IPS-15b (cell line): ENCODE data around the gene NPAS3.

Experiments
- H3K27me3 ChIP-seq: one replicate; pipeline ENCODE4 v1.6.1; 2013; ENCODE audit warnings: low read length; ENCODE audit not compliant: control insufficient read depth, insufficient read depth
- H3K36me3 ChIP-seq: one replicate; pipeline ENCODE4 v1.6.1; 2013; ENCODE audit warnings: low read length; ENCODE audit not compliant: control insufficient read depth, insufficient read depth
- H3K4me1 ChIP-seq: one replicate; pipeline ENCODE4 v1.6.1; 2013; ENCODE audit warnings: mild to moderate bottlenecking, low read length; ENCODE audit not compliant: control insufficient read depth, insufficient read depth
- H3K4me3 ChIP-seq: one replicate; pipeline ENCODE4 v1.5.1; 2013; ENCODE audit warnings: low read depth, low read length
- H3K9ac ChIP-seq: one replicate; pipeline ENCODE4 v1.6.1; 2013; ENCODE audit warnings: low read depth, mild to moderate bottlenecking, low read length
- H3K9me3 ChIP-seq: one replicate; pipeline ENCODE4 v1.6.1; 2013; ENCODE audit warnings: mild to moderate bottlenecking, low read length; ENCODE audit not compliant: control insufficient read depth, insufficient read depth

The NPAS3 gene

GRCh38 chr14:33463731-33464130 is 525.1 kb downstream of the NPAS3 start:
- Histone ChIP-seq H3K27me3 (no peaks in the 10 kb centered on the region), H3K36me3 (no peaks in the 10 kb centered on the region), H3K9me3 (no peaks in the 10 kb centered on the region), H3K4me3 (no peak overlapping the region), H3K9ac (no peak overlapping the region), H3K4me1 (no peaks in the 10 kb centered on the region)

- H3K4me3 ChIP-seq, result no peak overlapping the region
- H3K9me3 ChIP-seq, result no peaks in the 10 kb centered on the region
- H3K36me3 ChIP-seq, result no peaks in the 10 kb centered on the region
- H3K4me1 ChIP-seq, result no peaks in the 10 kb centered on the region
- no peak overlapping the region for H3K9ac ChIP-seq
- no peaks in the 10 kb centered on the region for H3K27me3 ChIP-seq
These were observed 525.7 kb downstream of the NPAS3 start for GRCh38 chr14:33464254-33464962.

GRCh38 chr14:33465846-33466700 is 527.4 kb downstream of the NPAS3 start:
- Histone ChIP-seq H3K4me1 (no peaks in the 10 kb centered on the region), H3K9me3 (no peaks in the 10 kb centered on the region), H3K36me3 (no peaks in the 10 kb centered on the region), H3K4me3 (no peak overlapping the region), H3K9ac (no peak overlapping the region), H3K27me3 (no peaks in the 10 kb centered on the region)

- H3K27me3 ChIP-seq, result no peaks in the 10 kb centered on the region
- H3K4me1 ChIP-seq, result no peaks in the 10 kb centered on the region
- no peaks in the 10 kb centered on the region for H3K9me3 ChIP-seq
- H3K4me3 ChIP-seq, result no peak overlapping the region
- no peak overlapping the region for H3K9ac ChIP-seq
- no peaks in the 10 kb centered on the region for H3K36me3 ChIP-seq
These were observed 529.3 kb downstream of the NPAS3 start for GRCh38 chr14:33467971-33468370.

- Histone ChIP-seq H3K4me3 (no peak overlapping the region), H3K4me1 (no peaks in the 10 kb centered on the region), H3K9ac (no peak overlapping the region), H3K9me3 (no peaks in the 10 kb centered on the region), H3K36me3 (no peaks in the 10 kb centered on the region), H3K27me3 (no peaks in the 10 kb centered on the region)
These were observed 531.2 kb downstream of the NPAS3 start for GRCh38 chr14:33469898-33470297.

GRCh38 chr14:33471776-33472175 is 533.1 kb downstream of the NPAS3 start:
- no peak overlapping the region for H3K4me3 ChIP-seq
- no peaks in the 10 kb centered on the region for H3K36me3 ChIP-seq
- no peaks in the 10 kb centered on the region for H3K27me3 ChIP-seq
- peaks cover 5% of the 10 kb centered on the region for H3K4me1 ChIP-seq
- H3K9ac ChIP-seq, result no peak overlapping the region
- no peaks in the 10 kb centered on the region for H3K9me3 ChIP-seq

DNA sequence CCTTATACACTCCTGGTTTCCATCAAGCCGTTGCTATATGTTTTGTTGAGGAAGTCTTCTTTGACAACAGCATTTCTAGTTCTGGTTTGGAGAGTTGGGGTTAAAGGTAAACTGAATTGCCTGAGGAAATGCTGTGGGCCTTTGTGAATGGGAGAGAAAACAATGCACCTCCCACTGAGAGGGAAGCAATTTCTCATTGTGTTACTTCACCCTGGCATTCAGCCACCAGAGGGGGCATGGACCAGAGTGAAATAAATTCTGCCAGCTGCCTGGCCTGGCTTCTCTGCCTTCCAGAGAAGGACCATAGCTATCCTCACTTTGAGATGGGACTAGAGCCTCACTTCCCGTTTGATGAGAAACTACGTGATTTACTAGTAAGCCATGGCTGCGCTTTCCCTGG is 536.9 kb downstream of the NPAS3 start:
- Histone ChIP-seq H3K4me1 (peaks cover 5% of the 10 kb centered on the region), H3K4me3 (no peak overlapping the region), H3K9me3 (no peaks in the 10 kb centered on the region), H3K9ac (no peak overlapping the region), H3K27me3 (no peaks in the 10 kb centered on the region), H3K36me3 (no peaks in the 10 kb centered on the region)

GRCh38 chr14:33477797-33478196 is 539.1 kb downstream of the NPAS3 start:
- no peak overlapping the region for H3K4me3 ChIP-seq
- peaks cover 5% of the 10 kb centered on the region for H3K4me1 ChIP-seq
- no peaks in the 10 kb centered on the region for H3K9me3 ChIP-seq
- no peak overlapping the region for H3K9ac ChIP-seq
- no peaks in the 10 kb centered on the region for H3K36me3 ChIP-seq
- H3K27me3 ChIP-seq, result no peaks in the 10 kb centered on the region

GRCh38 chr14:33480071-33480886 is 541.6 kb downstream of the NPAS3 start:
- no peaks in the 10 kb centered on the region for H3K27me3 ChIP-seq
- H3K4me3 ChIP-seq, result no peak overlapping the region
- no peaks in the 10 kb centered on the region for H3K9me3 ChIP-seq
- no peak overlapping the region for H3K9ac ChIP-seq
- H3K4me1 ChIP-seq, result peaks cover 5% of the 10 kb centered on the region
- no peaks in the 10 kb centered on the region for H3K36me3 ChIP-seq

DNA sequence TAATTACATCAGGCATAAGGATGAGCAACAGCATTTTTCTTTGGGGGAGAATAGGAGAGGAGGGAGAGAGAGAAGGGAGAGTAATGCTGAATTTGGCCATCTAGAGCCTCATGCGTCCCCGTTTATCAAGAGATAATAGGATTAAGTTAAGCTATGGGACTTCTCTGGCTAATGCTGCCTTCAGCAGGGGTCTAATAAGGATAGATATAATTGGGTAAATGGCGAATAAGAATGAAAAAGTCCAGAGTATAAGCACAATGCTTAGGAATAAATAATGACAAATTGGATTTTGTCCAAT is 542.2 kb downstream of the NPAS3 start:
- Histone ChIP-seq H3K4me1 (peaks cover 4% of the 10 kb centered on the region), H3K27me3 (no peaks in the 10 kb centered on the region), H3K9me3 (no peaks in the 10 kb centered on the region), H3K4me3 (no peak overlapping the region), H3K9ac (no peak overlapping the region), H3K36me3 (no peaks in the 10 kb centered on the region)

GRCh38 chr14:33483110-33483509 is 544.4 kb downstream of the NPAS3 start:
- Histone ChIP-seq H3K36me3 (no peaks in the 10 kb centered on the region), H3K4me1 (no peaks in the 10 kb centered on the region), H3K4me3 (no peak overlapping the region), H3K9me3 (no peaks in the 10 kb centered on the region), H3K27me3 (no peaks in the 10 kb centered on the region), H3K9ac (no peak overlapping the region)
